Subcutaneous adipose tissue (tissue), 4 donors: ENCODE measurements around the gene IL17B. TPM values are rescaled to one million over a fixed set of nuclear protein-coding genes. Genes with fewer than 3 reads are reported as not detected.

Experiments
- CTCF ChIP-seq: fragments of 450-650 bp; IDR thresholded peaks from one replicate; pipeline ENCODE4 v1.5.1; 2016; ENCODE audit warnings: low read depth, mild to moderate bottlenecking, control low read depth, antibody characterized with exemption, moderate library complexity
- total RNA-seq, 4 donors: library from RNA; depleted of rRNA; stranded (reverse); fragments of >200 nt; gene quantifications; one replicate each; pipeline ENCODE4 v1.1.0, GENCODE V29; 2016

IL17B gene
- total RNA-seq, 4 donors from 2014 or later, result not detected

- TF ChIP-seq CTCF, result no peak
Measured at GRCh38 chr5:149423049-149423793, 44.1 kb upstream of the IL17B start.

GRCh38 chr5:149422366-149423048, 43.4 kb upstream of the IL17B start:
- no peak for TF ChIP-seq CTCF

- TF ChIP-seq CTCF, result no peak
Measured at GRCh38 chr5:149421834-149422233, 42.7 kb upstream of the IL17B start.

GRCh38 chr5:149421372-149421685, 42.2 kb upstream of the IL17B start:
- TF ChIP-seq CTCF, result no peak

- no peak for TF ChIP-seq CTCF
Measured at GRCh38 chr5:149420545-149421371, 41.7 kb upstream of the IL17B start.

GRCh38 chr5:149419859-149420544, 40.9 kb upstream of the IL17B start:
- TF ChIP-seq CTCF, result no peak

GRCh38 chr5:149419532-149419858, 40.4 kb upstream of the IL17B start:
- no peak for TF ChIP-seq CTCF
